SK-N-SH (cell line): Measurements from ENCODE around the gene NIPAL1. TPM values are rescaled to one million over a fixed set of nuclear protein-coding genes. Genes with fewer than 3 reads are reported as not detected.

Experiments used
- CTCF ChIA-PET: fragments of 300-600, 350-600 bp; formaldehyde crosslinking; extraction: SDS; loops from one replicate; lab custom pipeline; 2021; lab: Yijun Ruan, JAX
- POLR2A ChIA-PET: fragments of 350-600 bp; sonication (Branson Sonifier 250); formaldehyde crosslinking; extraction: SDS; loops from one replicate; lab custom pipeline; 2020; ENCODE audit warnings: antibody characterized with exemption, inconsistent platforms; lab: Yijun Ruan, JAX
- DNase-seq: peaks from one replicate; pipeline ENCODE4 v3.0.0; 2012
- H2AFZ ChIP-seq: fragments of 200-600 bp; sonication (generic); 2 replicates; pipeline ENCODE4 v1.8.1; 2016; ENCODE audit warnings: antibody characterized with exemption, mild to moderate bottlenecking, low read depth
- H3F3A ChIP-seq: fragments of 200-600 bp; sonication (generic); replicated peaks from 2 replicates; pipeline ENCODE3; 2016; ENCODE audit warnings: antibody characterized with exemption, mild to moderate bottlenecking; ENCODE audit not compliant: insufficient read depth
- H3K27ac ChIP-seq, 2 experiments: fragments of 200-500 bp in 1 of 2; fragments of 200-600 bp in 1 of 2; sonication (Bioruptor generic) in 1 of 2; sonication (generic), shearing (Covaris generic) in 1 of 2; 2 replicates each; pipeline versions ENCODE4 v1.5.1 to v1.6.1; 2014 to 2016; ENCODE audit warnings: low read depth in 2 of 2, inconsistent platforms in 1 of 2, low read length in 1 of 2, mild to moderate bottlenecking in 1 of 2, mixed read lengths in 1 of 2
- H3K27me3 ChIP-seq: fragments of 200-600 bp; sonication (generic), shearing (Covaris generic); 2 replicates; pipeline ENCODE4 v1.6.1; 2016; ENCODE audit warnings: mixed run types; ENCODE audit not compliant: insufficient read depth
- H3K36me3 ChIP-seq, 2 experiments: fragments of 200-500 bp in 1 of 2; fragments of 200-600 bp in 1 of 2; sonication (Bioruptor generic) in 1 of 2; sonication (generic) in 1 of 2; replicated peaks in 1 of 2; 2 replicates each; pipeline versions ENCODE3 to v1.5.1; 2014 to 2016; ENCODE audit warnings: low read length in 1 of 2, mild to moderate bottlenecking in 1 of 2; ENCODE audit not compliant: insufficient read depth in 2 of 2, control insufficient read depth in 1 of 2
- H3K4me1 ChIP-seq, 2 experiments: fragments of 200-500 bp in 1 of 2; fragments of 200-600 bp in 1 of 2; sonication (Bioruptor generic) in 1 of 2; sonication (generic), shearing (Covaris generic) in 1 of 2; 2 replicates each; pipeline versions ENCODE4 v1.5.1 to v1.6.1; 2014 to 2016; ENCODE audit warnings: low read depth in 1 of 2, low read length in 1 of 2, mixed run types in 1 of 2; ENCODE audit not compliant: insufficient read depth in 2 of 2, control insufficient read depth in 1 of 2
- H3K4me2 ChIP-seq: fragments of 200-600 bp; sonication (generic), shearing (Covaris generic); 2 replicates; pipeline ENCODE4 v1.6.1; 2017; ENCODE audit warnings: mixed run types
- H3K4me3 ChIP-seq, 2 experiments: fragments of 200-500 bp in 1 of 2; fragments of 200-600 bp in 1 of 2; sonication (Bioruptor generic) in 1 of 2; sonication (generic), shearing (Covaris generic) in 1 of 2; 2 replicates each; pipeline versions ENCODE4 v1.5.1 to v1.8.1; 2014 to 2016; ENCODE audit warnings: low read depth in 2 of 2, inconsistent platforms in 1 of 2, low read length in 1 of 2, mild to moderate bottlenecking in 1 of 2, mixed read lengths in 1 of 2, moderate library complexity in 1 of 2
- H3K79me2 ChIP-seq: fragments of 200-600 bp; sonication (generic); 2 replicates; pipeline ENCODE4 v1.8.1; 2017; ENCODE audit warnings: mild to moderate bottlenecking; ENCODE audit not compliant: insufficient read depth
- H3K9ac ChIP-seq: fragments of 200-600 bp; sonication (generic); 2 replicates; pipeline ENCODE4 v1.6.1; 2017; ENCODE audit warnings: mixed run types
- H3K9me2 ChIP-seq: fragments of 200-600 bp; sonication (generic); 2 replicates; pipeline ENCODE4 v1.6.1; 2017; ENCODE audit warnings: mixed run types
- H3K9me3 ChIP-seq: fragments of 200-600 bp; sonication (generic); 2 replicates; pipeline ENCODE4 v1.6.1; 2017; ENCODE audit warnings: mixed run types, mild to moderate bottlenecking, moderate library complexity
- H4K20me1 ChIP-seq: fragments of 200-600 bp; sonication (generic); 2 replicates; pipeline ENCODE4 v1.6.1; 2017; ENCODE audit warnings: mild to moderate bottlenecking, mixed run types; ENCODE audit not compliant: insufficient read depth
- CHD2 ChIP-seq: fragments of 150-350 bp; IDR thresholded peaks from 2 replicates; pipeline ENCODE4 v1.6.1; 2018; ENCODE audit warnings: low read length; ENCODE audit not compliant: partially characterized antibody
- ELF1 ChIP-seq: IDR thresholded peaks from 2 replicates; pipeline ENCODE4 v1.4.0; 2012
- EP300 ChIP-seq, 2 experiments: IDR thresholded peaks; 2 replicates each; pipeline versions ENCODE4 v1.4.0 to v1.6.1; 2012; ENCODE audit warnings: borderline replicate concordance in 1 of 2, low read depth in 1 of 2, low read length in 1 of 2
- EZH2phosphoT487 ChIP-seq: fragments of 200-600 bp; sonication (generic); IDR thresholded peaks from 2 replicates; pipeline ENCODE4 v1.6.1; 2017; ENCODE audit warnings: low read depth, mixed run types, mild to moderate bottlenecking, antibody characterized with exemption, moderate library complexity, borderline replicate concordance
- FOXJ3 ChIP-seq: sonication (generic); formaldehyde crosslinking; IDR thresholded peaks from 2 replicates; pipeline ENCODE4 v1.5.1; 2020; ENCODE audit warnings: mild to moderate bottlenecking, missing genetic modification reagents
- FOXM1 ChIP-seq: IDR thresholded peaks from 2 replicates; pipeline ENCODE4 v1.4.0; 2012; ENCODE audit warnings: low read depth, mild to moderate bottlenecking
- GATA2 ChIP-seq: sonication (generic); formaldehyde crosslinking; IDR thresholded peaks from 2 replicates; pipeline ENCODE4 v1.5.0; 2020; ENCODE audit warnings: mild to moderate bottlenecking, missing genetic modification reagents
- MXI1 ChIP-seq: IDR thresholded peaks from 2 replicates; pipeline ENCODE4 v1.6.1; 2012; ENCODE audit warnings: mild to moderate bottlenecking, low read depth, low read length, improper control_type of control experiment
- NFIC ChIP-seq: IDR thresholded peaks from 2 replicates; pipeline ENCODE4 v1.4.0; 2012; ENCODE audit warnings: borderline replicate concordance
- PBX3 ChIP-seq: IDR thresholded peaks from 2 replicates; pipeline ENCODE4; 2012
- POLR2AphosphoS5 ChIP-seq: IDR thresholded peaks from 2 replicates; pipeline ENCODE4 v1.6.1; 2012; ENCODE audit warnings: low read depth, low read length
- RAD21 ChIP-seq: IDR thresholded peaks from 2 replicates; pipeline ENCODE4 v1.6.1; 2012; ENCODE audit warnings: mild to moderate bottlenecking, low read length
- RCOR1 ChIP-seq: fragments of 150-350 bp; IDR thresholded peaks from 2 replicates; pipeline ENCODE4 v1.6.1; 2017; ENCODE audit warnings: antibody characterized with exemption, low read length
- RFX5 ChIP-seq: IDR thresholded peaks from 2 replicates; pipeline ENCODE4 v1.6.1; 2012; ENCODE audit warnings: mild to moderate bottlenecking, improper control_type of control experiment, low read length
- RXRA ChIP-seq: IDR thresholded peaks from 2 replicates; pipeline ENCODE4 v1.4.0; 2012; ENCODE audit warnings: low read depth, mild to moderate bottlenecking, borderline replicate concordance
- SIN3A ChIP-seq: IDR thresholded peaks from 2 replicates; pipeline ENCODE4 v1.6.1; 2012; ENCODE audit warnings: low read depth, mild to moderate bottlenecking, low read length, moderate library complexity, borderline replicate concordance
- TAF1 ChIP-seq: IDR thresholded peaks from 2 replicates; pipeline ENCODE4 v1.6.1; 2012; ENCODE audit warnings: low read depth, mild to moderate bottlenecking, low read length, moderate library complexity, borderline replicate concordance
- TCF12 ChIP-seq: IDR thresholded peaks from 2 replicates; pipeline ENCODE4 v1.4.0; 2012
- TEAD4 ChIP-seq: IDR thresholded peaks from 2 replicates; pipeline ENCODE4 v1.4.0; 2012; ENCODE audit warnings: mild to moderate bottlenecking, borderline replicate concordance; ENCODE audit not compliant: insufficient read depth
- YY1 ChIP-seq: IDR thresholded peaks from 2 replicates; pipeline ENCODE4 v1.4.0; 2012; ENCODE audit warnings: low read depth, mild to moderate bottlenecking
- WGBS: methylation state at CpG from one replicate; pipeline ENCODE4 v1.1.6; 2017; ENCODE audit warnings: low lambda C conversion rate; 5-methylcytosine and 5-hydroxymethylcytosine counted together
- polyA plus RNA-seq, 3 experiments: library from polyadenylated mRNA; depleted of rRNA; stranded (reverse); fragments of >200 nt; gene quantifications; 2 replicates each; pipeline ENCODE4 v1.2.3, GENCODE V29; 2012
- TF ChIP-seq, protein P1 (sequence below): fragments of 150-350 bp; IDR thresholded peaks from 2 replicates; pipeline ENCODE4 v1.6.1; 2016; ENCODE audit warnings: mild to moderate bottlenecking, low read depth, low read length

Gene NIPAL1
- polyA plus RNA-seq, 1 of the 3 experiments (the other 2 are of a cell fraction), result 1.8 TPM

DNA sequence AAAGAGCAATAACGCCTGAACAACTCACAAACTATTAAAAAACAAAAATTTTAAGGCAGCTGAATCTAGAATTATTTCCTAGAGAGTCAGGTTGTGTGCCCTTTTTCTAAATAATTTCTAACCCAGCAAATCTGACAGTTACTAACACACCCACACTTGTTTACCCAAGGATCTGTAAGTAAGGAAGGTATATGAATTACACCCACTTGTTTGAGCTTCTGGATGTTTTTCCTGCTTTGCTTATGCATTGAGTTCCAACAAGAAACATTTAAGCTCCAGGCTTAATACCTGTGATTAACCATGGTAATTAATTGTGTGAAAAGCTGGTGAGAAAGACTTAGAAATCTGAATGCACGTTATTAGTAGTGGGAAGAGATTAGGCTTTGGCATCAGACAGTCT is 1.5 kb downstream of the NIPAL1 start:
- no peak overlapping the region for H3K27ac ChIP-seq
- CTCF ChIA-PET, result interaction anchor here (1.1 to 3.2 kb wide), 9 partner anchors 9 to 78 kb away, joined by 3 to 16 read pairs (median 3); no protein-coding TSS in a partner anchor
- POLR2A ChIA-PET, result no interaction called here
- H3K9me2 ChIP-seq, result no peaks in the 10 kb centered on the region
- no peak overlapping the region for H3K4me3 ChIP-seq
- H2AFZ ChIP-seq, result no peak overlapping the region
- H3K27me3 ChIP-seq, result no peaks in the 10 kb centered on the region
- no peaks in the 10 kb centered on the region for H4K20me1 ChIP-seq
- H3K4me2 ChIP-seq, result no peak overlapping the region
- peaks cover 6% of the 10 kb centered on the region for H3F3A ChIP-seq
- no peak for TF ChIP-seq TCF12
- TF ChIP-seq, protein P1, sequence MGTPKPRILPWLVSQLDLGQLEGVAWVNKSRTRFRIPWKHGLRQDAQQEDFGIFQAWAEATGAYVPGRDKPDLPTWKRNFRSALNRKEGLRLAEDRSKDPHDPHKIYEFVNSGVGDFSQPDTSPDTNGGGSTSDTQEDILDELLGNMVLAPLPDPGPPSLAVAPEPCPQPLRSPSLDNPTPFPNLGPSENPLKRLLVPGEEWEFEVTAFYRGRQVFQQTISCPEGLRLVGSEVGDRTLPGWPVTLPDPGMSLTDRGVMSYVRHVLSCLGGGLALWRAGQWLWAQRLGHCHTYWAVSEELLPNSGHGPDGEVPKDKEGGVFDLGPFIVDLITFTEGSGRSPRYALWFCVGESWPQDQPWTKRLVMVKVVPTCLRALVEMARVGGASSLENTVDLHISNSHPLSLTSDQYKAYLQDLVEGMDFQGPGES, result no peak
- TF ChIP-seq RAD21, result no peak
- no peak for TF ChIP-seq FOXJ3 (CRISPR knock-in tag)
- no peak for TF ChIP-seq CHD2
- no peak for TF ChIP-seq TAF1
- no peak for TF ChIP-seq PBX3
- TF ChIP-seq POLR2AphosphoS5, result no peak
- TF ChIP-seq YY1, result no peak
- TF ChIP-seq EP300 (IDR thresholded peaks at IDR 0.05; ENCODE audit: borderline replicate concordance in 1 of 2, low read depth in 1 of 2, low read length in 1 of 2), result no peak
- TF ChIP-seq RXRA, result no peak
- WGBS, result 74% methylated on average over 2 of the region's 2 CpGs
- no peak overlapping the region for H3K9ac ChIP-seq
- no peaks in the 10 kb centered on the region for H3K36me3 ChIP-seq
- H3K4me1 ChIP-seq, result peaks cover 0 to 10% of the 10 kb centered on the region in 2 experiments; a peak in 1 of 4 replicates
- H3K79me2 ChIP-seq, result no peaks in the 10 kb centered on the region
- no peak for DNase-seq
- H3K9me3 ChIP-seq, result no peaks in the 10 kb centered on the region

GRCh38 chr4:48021100-48021499 is 4.5 kb downstream of the NIPAL1 start:
- Histone ChIP-seq H3K36me3 (no peaks in the 10 kb centered on the region), H3K4me1 (peaks cover 5 to 8% of the 10 kb centered on the region in 2 experiments; a peak in 2 of 4 replicates), H3K9me3 (no peaks in the 10 kb centered on the region), H3K27ac (no peak overlapping the region), H3K9me2 (no peaks in the 10 kb centered on the region), H3F3A (peaks cover 6% of the 10 kb centered on the region), H2AFZ (no peak overlapping the region), H4K20me1 (no peaks in the 10 kb centered on the region), H3K4me3 (no peak overlapping the region), H3K4me2 (no peak overlapping the region), H3K9ac (no peak overlapping the region), H3K79me2 (no peaks in the 10 kb centered on the region), H3K27me3 (no peaks in the 10 kb centered on the region)
- POLR2A ChIA-PET, result no interaction called here
- DNase-seq, result no peak
- no peak for TF ChIP-seq ELF1
- no peak for TF ChIP-seq MXI1
- no peak for TF ChIP-seq FOXM1
- TF ChIP-seq NFIC, result no peak
- TF ChIP-seq RFX5, result no peak
- TF ChIP-seq RXRA, result no peak
- no peak for TF ChIP-seq EZH2phosphoT487
- TF ChIP-seq TEAD4, result no peak
- no peak for TF ChIP-seq SIN3A
- TF ChIP-seq, protein P1, result no peak
- TF ChIP-seq RCOR1, result no peak
- no peak for TF ChIP-seq GATA2
- 93% methylated on average over 1 of the region's 1 CpG for WGBS
- CTCF ChIA-PET, result no interaction called here
